K562 (cell line): ENCODE measurements around the gene ZNF724. TPM values are rescaled to one million over a fixed set of nuclear protein-coding genes. Genes with fewer than 3 reads are reported as not detected.

ENCODE experiments used
- ATAC-seq: fragments of 200-7000 bp; cut with Tn5 transposase; 3 replicates; pipeline ENCODE4 v1.9.1; 2020; ENCODE audit warnings: moderate library complexity
- BruUV-seq: library from RNA; stranded (reverse); fragments of 400-500 nt; replicated peaks from 2 replicates; lab custom pipeline; 2021; lab: Mats Ljungman, UMichigan
- CTCF ChIA-PET: fragments of 300-600 bp; formaldehyde crosslinking; extraction: SDS; loops from one replicate; lab custom pipeline; 2021; ENCODE audit warnings: low intra/inter-chr PET ratio; lab: Yijun Ruan, JAX
- POLR2A ChIA-PET: fragments of 300-600, 350-650 bp; sonication (Branson Sonifier 250); formaldehyde crosslinking; extraction: SDS; loops from one replicate; lab custom pipeline; 2021; ENCODE audit warnings: antibody characterized with exemption, inconsistent platforms; lab: Yijun Ruan, JAX
- DNase-seq, 4 experiments: peaks; one replicate each; pipeline versions ENCODE4 v3.0.0 to v3.0.0-alpha.2; 2011 to 2018; ENCODE audit warnings: low spot score in 3 of 4, mixed read lengths in 3 of 4; ENCODE audit errors: extremely low read depth in 1 of 4
- FAIRE-seq: peaks from 2 replicates; lab custom pipeline; 2011; peaks lifted over from hg19 to GRCh38; lab: Jason Lieb, UNC
- H2AFZ ChIP-seq: 2 replicates; pipeline ENCODE4 v1.6.0; 2011; ENCODE audit warnings: low read depth, low read length, control low read depth, inconsistent platforms
- H3K27ac ChIP-seq: fragments of 200-600 bp; 3 replicates; pipeline ENCODE4 v1.8.0; 2011; ENCODE audit warnings: low read depth, mild to moderate bottlenecking, control low read depth, inconsistent platforms, low read length, moderate library complexity, mixed read lengths; ENCODE audit errors: extremely low read depth
- H3K27me3 ChIP-seq, 2 experiments: fragments of 300-600 bp in 1 of 2; 2 replicates in 1 of 2; 3 replicates in 1 of 2; pipeline versions ENCODE4 v1.6.0 to v1.8.0; 2011; ENCODE audit warnings: inconsistent platforms in 2 of 2, low read length in 2 of 2, mild to moderate bottlenecking in 1 of 2, mixed read lengths in 1 of 2, moderate library complexity in 1 of 2; ENCODE audit not compliant: control insufficient read depth in 2 of 2, insufficient read depth in 2 of 2
- H3K36me3 ChIP-seq: fragments of 300-600 bp; 3 replicates; pipeline ENCODE4 v1.8.0; 2011; ENCODE audit warnings: mild to moderate bottlenecking, low read length, inconsistent platforms; ENCODE audit not compliant: control insufficient read depth, insufficient read depth
- H3K4me1 ChIP-seq, 2 experiments: fragments of 200-600 bp in 1 of 2; replicated peaks in 1 of 2; 2 replicates in 1 of 2; 3 replicates in 1 of 2; pipeline versions ENCODE4 v1.5.1 to v1.8.0; 2011; ENCODE audit warnings: inconsistent platforms in 2 of 2, low read length in 2 of 2, mild to moderate bottlenecking in 1 of 2, mixed read lengths in 1 of 2, moderate library complexity in 1 of 2; ENCODE audit not compliant: control insufficient read depth in 2 of 2, insufficient read depth in 2 of 2
- H3K4me2 ChIP-seq: 2 replicates; pipeline ENCODE4 v1.6.1; 2011; ENCODE audit warnings: low read length, control low read depth, inconsistent platforms, mixed read lengths; ENCODE audit not compliant: insufficient read depth
- H3K4me3 ChIP-seq: fragments of 200-600 bp; sonication (generic), shearing (Covaris generic); 2 replicates; pipeline ENCODE4 v1.5.1; 2016; ENCODE audit warnings: control low read depth, inconsistent platforms
- H3K79me2 ChIP-seq: fragments of 200-600 bp; 3 replicates; pipeline ENCODE4 v1.8.0; 2011; ENCODE audit warnings: low read length, inconsistent platforms; ENCODE audit not compliant: control insufficient read depth, insufficient read depth
- H3K9ac ChIP-seq, 2 experiments: 2 replicates each; pipeline versions ENCODE4 v1.6.0 to v1.6.1; 2011; ENCODE audit warnings: low read depth in 2 of 2, low read length in 2 of 2, control low read depth in 1 of 2, inconsistent platforms in 1 of 2, mild to moderate bottlenecking in 1 of 2, mixed read lengths in 1 of 2; ENCODE audit not compliant: insufficient read depth in 1 of 2
- H3K9me1 ChIP-seq: one replicate; pipeline ENCODE4 v1.6.0; 2011; ENCODE audit warnings: inconsistent platforms, mild to moderate bottlenecking, low read length, moderate library complexity; ENCODE audit not compliant: control insufficient read depth, insufficient read depth
- H3K9me3 ChIP-seq: replicated peaks from 2 replicates; pipeline ENCODE4 v1.5.1; 2011; ENCODE audit warnings: low read depth, low read length, inconsistent platforms; ENCODE audit not compliant: control insufficient read depth, insufficient read depth
- H4K20me1 ChIP-seq: replicated peaks from 2 replicates; pipeline ENCODE4 v1.6.1; 2011; ENCODE audit warnings: low read length, inconsistent platforms, mixed read lengths; ENCODE audit not compliant: control insufficient read depth, insufficient read depth
- CHD7 ChIP-seq: fragments of 200-600 bp; sonication (generic); IDR thresholded peaks from one replicate; pipeline ENCODE4 v1.6.1; 2012; ENCODE audit warnings: mild to moderate bottlenecking, low read depth, low read length, inconsistent platforms
- CTCF ChIP-seq, 3 experiments: IDR thresholded peaks in 2 of 3; conservative IDR thresholded peaks in 1 of 3; 2 replicates each; pipeline ENCODE4 v1.5.1; 2011 to 2012; ENCODE audit warnings: low read length in 3 of 3, mild to moderate bottlenecking in 3 of 3, control low read depth in 2 of 3, improper control_type of control experiment in 1 of 3, inconsistent platforms in 1 of 3, low read depth in 1 of 3, mixed read lengths in 1 of 3, moderate library complexity in 1 of 3; ENCODE audit not compliant: insufficient read depth in 2 of 3
- HDAC3 ChIP-seq: fragments of 450-650 bp; IDR thresholded peaks from 2 replicates; pipeline ENCODE4 v1.6.1; 2018; ENCODE audit warnings: borderline replicate concordance, mild to moderate bottlenecking, moderate library complexity; ENCODE audit not compliant: partially characterized antibody
- NFE2L1 ChIP-seq: fragments of 450-650 bp; IDR thresholded peaks from 2 replicates; pipeline ENCODE4 v1.6.1; 2016; ENCODE audit warnings: missing genetic modification characterization, low read depth, mild to moderate bottlenecking, missing compliant biosample characterization, moderate library complexity, borderline replicate concordance
- RAD21 ChIP-seq, 2 experiments: fragments of 250-450 bp in 1 of 2; fragments of 450-650 bp in 1 of 2; sonication (Bioruptor Pico) in 1 of 2; formaldehyde crosslinking in 1 of 2; IDR thresholded peaks in 1 of 2; conservative IDR thresholded peaks in 1 of 2; 2 replicates each; pipeline versions ENCODE4 v1.4.0 to v1.8.0; 2020 to 2022; ENCODE audit warnings: mild to moderate bottlenecking in 2 of 2, moderate library complexity in 1 of 2
- SMC3 ChIP-seq: conservative IDR thresholded peaks from 2 replicates; pipeline ENCODE4 v1.6.1; 2011; ENCODE audit warnings: low read depth, low read length, improper control_type of control experiment; ENCODE audit not compliant: insufficient read depth
- WGBS: fragments of 100-300 bp; shearing (Covaris generic); methylation state at CpG from one replicate; pipeline ENCODE4 v1.1.6; 2016; ENCODE audit warnings: low coverage, mixed read lengths; ENCODE audit not compliant: insufficient coverage; ENCODE audit errors: missing lambda C conversion rate; 5-methylcytosine and 5-hydroxymethylcytosine counted together
- in situ Hi-C: fragments of 300-500 bp; cut with MboI; formaldehyde crosslinking; loops from 4 replicates; pipeline ENCODE4 v1.15.0; 2018; ENCODE audit warnings: inconsistent platforms, mixed read lengths
- intact Hi-C: fragments of 100-400 bp; cut with micrococcal nuclease; formaldehyde crosslinking; loops from 2 replicates; pipeline ENCODE4 v1.14.2; 2022
- polyA plus RNA-seq, 8 experiments: library from polyadenylated mRNA; depleted of rRNA in 4 of 8; stranded (reverse) in 5 of 8; unstranded in 3 of 8; fragments of >200 nt; fragmentation: Nextera tagmentation in 2 of 8; fragmentation: Illumina TruSeq in 1 of 8; extraction: Ambion mirVana in 2 of 8; extraction: Trizol in 1 of 8; gene quantifications; 2 replicates each; pipeline versions ENCODE4 v1.2.1 to v1.2.3, GENCODE V29; 2011 to 2014; ENCODE audit warnings: inconsistent platforms in 1 of 8, missing spikeins in 1 of 8
- total RNA-seq, 7 experiments: library from RNA; depleted of rRNA in 6 of 7; stranded (reverse); fragments of >200 nt in 6 of 7; fragmentation: Illumina TruSeq in 2 of 7; extraction: Trizol in 2 of 7; gene quantifications; 2 replicates each; pipeline versions ENCODE4 v1.2.1 to v1.2.3, GENCODE V29; 2011 to 2021; ENCODE audit warnings: low replicate concordance in 1 of 7

The ZNF724 gene
- total and polyA plus RNA-seq, 9 of the 15 experiments (the other 6 are each of a cell fraction or from before 2014, with no cell fraction given), result 0.18 to 4.2 (median 1.8) TPM

- no peaks in the 10 kb centered on the region for H3K4me1 ChIP-seq
- intact Hi-C loops, result no loop called here
- FAIRE-seq (no peak), ATAC-seq (peak; percentile 64; the same call in 2 of the 3 replicates)
- no peaks in the 10 kb centered on the region for H3K9me1 ChIP-seq
- no peaks in the 10 kb centered on the region for H3K27me3 ChIP-seq
- CTCF ChIA-PET, result no interaction called here
- no peak overlapping the region for H3K9ac ChIP-seq
- in situ Hi-C loops, result no loop called here
- POLR2A ChIA-PET, result no interaction called here
- no peaks in the 10 kb centered on the region for H4K20me1 ChIP-seq
- 0 out of 2 replicates have a peak, but pooled peaks have one; percentile 8 for TF ChIP-seq SMC3
- no peak for TF ChIP-seq HDAC3
- TF ChIP-seq CHD7, result no peak
- no peak for TF ChIP-seq NFE2L1
- TF ChIP-seq CTCF (IDR thresholded peaks at IDR 0.05 in 2 of 3, conservative IDR thresholded peaks at IDR 0.05 in 1 of 3; ENCODE audit: insufficient read depth in 2 of 3, low read depth in 1 of 3, low read length in 3 of 3), result peak; percentile 31 to 41 (median 32); a peak in 3 of 6 replicates
- TF ChIP-seq RAD21 (CRISPR knock-in tag; conservative IDR thresholded peaks at IDR 0.05 in 1 of 2, IDR thresholded peaks at IDR 0.05 in 1 of 2), result peak in 1 of 2 experiments; percentile 12; a peak in 1 of 4 replicates
- TF ChIP-seq, all 486 proteins: peak for 3
- Histone ChIP-seq H3K9me3 (0 out of 2 replicates have a peak, but pooled peaks cover 2% of the 10 kb centered on the region), H3K27ac (no peak overlapping the region), H3K79me2 (no peaks in the 10 kb centered on the region), H3K36me3 (no peaks in the 10 kb centered on the region), H3K4me2 (no peak overlapping the region), H3K4me3 (no peak overlapping the region), H2AFZ (no peak overlapping the region)
- no TSS peak for BruUV-seq
- 3% methylated on average over 6 of the region's 6 CpGs for WGBS
- DNase-seq, result peak; percentile 16 to 40 (median 20)
These were observed 33.7 kb upstream of the ZNF724 start for GRCh38 chr19:23283925-23284324.
